22Rv1 (cell line): ENCODE measurements around the gene SLC28A3.

Experiments
- ZFX ChIP-seq: fragments of 450-650 bp; IDR thresholded peaks from 2 replicates; pipeline ENCODE4 v1.6.1; 2017; ENCODE audit warnings: antibody characterized with exemption, borderline replicate concordance
- TF ChIP-seq, protein P1 (sequence below): fragments of 450-650 bp; IDR thresholded peaks from 2 replicates; pipeline ENCODE4 v1.5.1; 2017; ENCODE audit warnings: mild to moderate bottlenecking

DNA sequence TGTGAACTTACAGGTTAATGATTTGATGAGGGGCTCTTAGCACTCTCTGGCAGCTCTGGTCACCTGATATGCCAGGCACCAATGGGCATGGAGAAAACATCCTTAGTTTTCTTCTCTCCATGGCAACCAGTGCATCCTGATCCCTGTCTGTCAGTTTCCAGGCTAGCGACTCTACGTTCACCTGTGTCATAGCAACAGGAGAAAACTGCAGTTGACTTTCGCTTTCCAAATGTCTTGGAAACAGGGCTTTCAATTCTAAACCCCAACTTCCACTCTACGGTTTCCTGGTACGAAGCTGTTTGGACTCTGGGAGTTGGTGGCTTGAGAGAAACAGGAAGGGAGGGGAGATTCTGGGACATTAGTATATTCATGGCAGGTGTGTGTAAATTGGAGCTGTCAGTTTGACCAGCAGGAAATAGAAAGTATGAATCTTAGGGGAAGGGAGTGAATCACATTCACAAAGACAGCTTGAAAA, 74.4 kb downstream of the SLC28A3 start:
- TF ChIP-seq, protein P1, sequence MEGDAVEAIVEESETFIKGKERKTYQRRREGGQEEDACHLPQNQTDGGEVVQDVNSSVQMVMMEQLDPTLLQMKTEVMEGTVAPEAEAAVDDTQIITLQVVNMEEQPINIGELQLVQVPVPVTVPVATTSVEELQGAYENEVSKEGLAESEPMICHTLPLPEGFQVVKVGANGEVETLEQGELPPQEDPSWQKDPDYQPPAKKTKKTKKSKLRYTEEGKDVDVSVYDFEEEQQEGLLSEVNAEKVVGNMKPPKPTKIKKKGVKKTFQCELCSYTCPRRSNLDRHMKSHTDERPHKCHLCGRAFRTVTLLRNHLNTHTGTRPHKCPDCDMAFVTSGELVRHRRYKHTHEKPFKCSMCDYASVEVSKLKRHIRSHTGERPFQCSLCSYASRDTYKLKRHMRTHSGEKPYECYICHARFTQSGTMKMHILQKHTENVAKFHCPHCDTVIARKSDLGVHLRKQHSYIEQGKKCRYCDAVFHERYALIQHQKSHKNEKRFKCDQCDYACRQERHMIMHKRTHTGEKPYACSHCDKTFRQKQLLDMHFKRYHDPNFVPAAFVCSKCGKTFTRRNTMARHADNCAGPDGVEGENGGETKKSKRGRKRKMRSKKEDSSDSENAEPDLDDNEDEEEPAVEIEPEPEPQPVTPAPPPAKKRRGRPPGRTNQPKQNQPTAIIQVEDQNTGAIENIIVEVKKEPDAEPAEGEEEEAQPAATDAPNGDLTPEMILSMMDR = no peak
- no peak for TF ChIP-seq ZFX
